ENCODE measurements around the gene GPD1.

GRCh38 chr12:50112456-50113218 is 8.8 kb downstream of the GPD1 start:
- TF ChIP-seq CTCF (IDR thresholded peaks at IDR 0.05; ENCODE audit: low read depth, low read length) (no peak), EZH2phosphoT487 (IDR thresholded peaks at IDR 0.05; ENCODE audit: low read depth) (no peak)

Data from OCI-LY3 (cell line).